K562 (cell line): Measurements from ENCODE around the gene SHOX. TPM values are rescaled to one million over a fixed set of nuclear protein-coding genes. Genes with fewer than 3 reads are reported as not detected.

Experiments used
- ATAC-seq: fragments of 200-7000 bp; cut with Tn5 transposase; 3 replicates; pipeline ENCODE4 v1.9.1; 2020; ENCODE audit warnings: moderate library complexity
- BruUV-seq: library from RNA; stranded (reverse); fragments of 400-500 nt; replicated peaks from 2 replicates; lab custom pipeline; 2021; lab: Mats Ljungman, UMichigan
- CTCF ChIA-PET: fragments of 300-600 bp; formaldehyde crosslinking; extraction: SDS; loops from one replicate; lab custom pipeline; 2021; ENCODE audit warnings: low intra/inter-chr PET ratio; lab: Yijun Ruan, JAX
- POLR2A ChIA-PET: fragments of 300-600, 350-650 bp; sonication (Branson Sonifier 250); formaldehyde crosslinking; extraction: SDS; loops from one replicate; lab custom pipeline; 2021; ENCODE audit warnings: antibody characterized with exemption, inconsistent platforms; lab: Yijun Ruan, JAX
- DNase-seq, 4 experiments: peaks; one replicate each; pipeline versions ENCODE4 v3.0.0 to v3.0.0-alpha.2; 2011 to 2018; ENCODE audit warnings: low spot score in 3 of 4, mixed read lengths in 3 of 4; ENCODE audit errors: extremely low read depth in 1 of 4
- FAIRE-seq: peaks from 2 replicates; lab custom pipeline; 2011; peaks lifted over from hg19 to GRCh38; lab: Jason Lieb, UNC
- H2AFZ ChIP-seq: 2 replicates; pipeline ENCODE4 v1.6.0; 2011; ENCODE audit warnings: low read depth, low read length, control low read depth, inconsistent platforms
- H3K27ac ChIP-seq: fragments of 200-600 bp; 3 replicates; pipeline ENCODE4 v1.8.0; 2011; ENCODE audit warnings: low read depth, mild to moderate bottlenecking, control low read depth, inconsistent platforms, low read length, moderate library complexity, mixed read lengths; ENCODE audit errors: extremely low read depth
- H3K27me3 ChIP-seq, 2 experiments: fragments of 300-600 bp in 1 of 2; 2 replicates in 1 of 2; 3 replicates in 1 of 2; pipeline versions ENCODE4 v1.6.0 to v1.8.0; 2011; ENCODE audit warnings: inconsistent platforms in 2 of 2, low read length in 2 of 2, mild to moderate bottlenecking in 1 of 2, mixed read lengths in 1 of 2, moderate library complexity in 1 of 2; ENCODE audit not compliant: control insufficient read depth in 2 of 2, insufficient read depth in 2 of 2
- H3K36me3 ChIP-seq: fragments of 300-600 bp; 3 replicates; pipeline ENCODE4 v1.8.0; 2011; ENCODE audit warnings: mild to moderate bottlenecking, low read length, inconsistent platforms; ENCODE audit not compliant: control insufficient read depth, insufficient read depth
- H3K4me1 ChIP-seq, 2 experiments: fragments of 200-600 bp in 1 of 2; replicated peaks in 1 of 2; 2 replicates in 1 of 2; 3 replicates in 1 of 2; pipeline versions ENCODE4 v1.5.1 to v1.8.0; 2011; ENCODE audit warnings: inconsistent platforms in 2 of 2, low read length in 2 of 2, mild to moderate bottlenecking in 1 of 2, mixed read lengths in 1 of 2, moderate library complexity in 1 of 2; ENCODE audit not compliant: control insufficient read depth in 2 of 2, insufficient read depth in 2 of 2
- H3K4me2 ChIP-seq: 2 replicates; pipeline ENCODE4 v1.6.1; 2011; ENCODE audit warnings: low read length, control low read depth, inconsistent platforms, mixed read lengths; ENCODE audit not compliant: insufficient read depth
- H3K4me3 ChIP-seq: fragments of 200-600 bp; sonication (generic), shearing (Covaris generic); 2 replicates; pipeline ENCODE4 v1.5.1; 2016; ENCODE audit warnings: control low read depth, inconsistent platforms
- H3K79me2 ChIP-seq: fragments of 200-600 bp; 3 replicates; pipeline ENCODE4 v1.8.0; 2011; ENCODE audit warnings: low read length, inconsistent platforms; ENCODE audit not compliant: control insufficient read depth, insufficient read depth
- H3K9ac ChIP-seq, 2 experiments: 2 replicates each; pipeline versions ENCODE4 v1.6.0 to v1.6.1; 2011; ENCODE audit warnings: low read depth in 2 of 2, low read length in 2 of 2, control low read depth in 1 of 2, inconsistent platforms in 1 of 2, mild to moderate bottlenecking in 1 of 2, mixed read lengths in 1 of 2; ENCODE audit not compliant: insufficient read depth in 1 of 2
- H3K9me1 ChIP-seq: one replicate; pipeline ENCODE4 v1.6.0; 2011; ENCODE audit warnings: inconsistent platforms, mild to moderate bottlenecking, low read length, moderate library complexity; ENCODE audit not compliant: control insufficient read depth, insufficient read depth
- H3K9me3 ChIP-seq: replicated peaks from 2 replicates; pipeline ENCODE4 v1.5.1; 2011; ENCODE audit warnings: low read depth, low read length, inconsistent platforms; ENCODE audit not compliant: control insufficient read depth, insufficient read depth
- H4K20me1 ChIP-seq: replicated peaks from 2 replicates; pipeline ENCODE4 v1.6.1; 2011; ENCODE audit warnings: low read length, inconsistent platforms, mixed read lengths; ENCODE audit not compliant: control insufficient read depth, insufficient read depth
- DMBX1 ChIP-seq: fragments of 250-450 bp; sonication (Bioruptor Pico); IDR thresholded peaks from 2 replicates; pipeline ENCODE4 v1.8.0; 2022; ENCODE audit warnings: inconsistent platforms, mild to moderate bottlenecking, moderate library complexity, borderline replicate concordance
- ETS2 ChIP-seq: IDR thresholded peaks from 2 replicates; pipeline ENCODE4 v1.6.1; 2016; ENCODE audit warnings: borderline replicate concordance, missing genetic modification characterization, mild to moderate bottlenecking, moderate library complexity, missing compliant biosample characterization; ENCODE audit not compliant: poor library complexity, severe bottlenecking
- GABPB2 ChIP-seq: fragments of 250-450 bp; sonication (Bioruptor Pico); conservative IDR thresholded peaks from 2 replicates; pipeline ENCODE4 v1.5.1; 2021; ENCODE audit warnings: mild to moderate bottlenecking
- HDAC6 ChIP-seq: IDR thresholded peaks from 2 replicates; pipeline ENCODE4 v1.6.1; 2012; ENCODE audit warnings: low read depth, mild to moderate bottlenecking, control low read depth, inconsistent platforms, low read length, moderate library complexity
- SP1 ChIP-seq: sonication (generic); formaldehyde crosslinking; IDR thresholded peaks from 2 replicates; pipeline ENCODE4 v1.8.1; 2022; ENCODE audit warnings: mild to moderate bottlenecking, missing genetic modification reagents
- SRSF9 ChIP-seq: fragments of 200-400 bp; formaldehyde crosslinking; IDR thresholded peaks from 2 replicates; pipeline ENCODE4 v1.6.1; 2017; ENCODE audit warnings: low read depth, low read length, borderline replicate concordance
- TEAD1 ChIP-seq, 2 experiments: fragments of 450-650 bp in 1 of 2; sonication (generic) in 1 of 2; formaldehyde crosslinking; IDR thresholded peaks; 2 replicates each; pipeline versions ENCODE4 v1.4.0 to v1.8.0; 2020 to 2022; ENCODE audit warnings: mild to moderate bottlenecking in 2 of 2, missing genetic modification reagents in 1 of 2
- TRIM28 ChIP-seq: fragments of 450-650 bp; IDR thresholded peaks from 2 replicates; pipeline ENCODE4 v1.6.1; 2017
- ZNF165 ChIP-seq: fragments of 250-450 bp; sonication (Bioruptor Pico); IDR thresholded peaks from 2 replicates; pipeline ENCODE4 v1.4.0; 2020; ENCODE audit warnings: borderline replicate concordance
- ZNF23 ChIP-seq: fragments of 250-450 bp; sonication (Bioruptor Pico); IDR thresholded peaks from 2 replicates; pipeline ENCODE4 v1.4.0; 2020; ENCODE audit warnings: mild to moderate bottlenecking
- ZNF253 ChIP-seq: fragments of 250-450 bp; sonication (Bioruptor Pico); conservative IDR thresholded peaks from 2 replicates; pipeline ENCODE4 v1.6.1; 2021; ENCODE audit warnings: mild to moderate bottlenecking
- ZNF324 ChIP-seq: fragments of 250-450 bp; sonication (Bioruptor Pico); IDR thresholded peaks from 2 replicates; pipeline ENCODE4 v1.4.0; 2020; ENCODE audit warnings: mild to moderate bottlenecking
- ZNF561 ChIP-seq: fragments of 450-650 bp; formaldehyde crosslinking; conservative IDR thresholded peaks from 2 replicates; pipeline ENCODE4 v1.4.0; 2020; ENCODE audit warnings: mild to moderate bottlenecking, moderate library complexity
- ZNF583 ChIP-seq: fragments of 250-450 bp; sonication (Bioruptor Pico); IDR thresholded peaks from 2 replicates; pipeline ENCODE4 v1.4.0; 2020
- WGBS: fragments of 100-300 bp; shearing (Covaris generic); methylation state at CpG from one replicate; pipeline ENCODE4 v1.1.6; 2016; ENCODE audit warnings: low coverage, mixed read lengths; ENCODE audit not compliant: insufficient coverage; ENCODE audit errors: missing lambda C conversion rate; 5-methylcytosine and 5-hydroxymethylcytosine counted together
- in situ Hi-C: fragments of 300-500 bp; cut with MboI; formaldehyde crosslinking; loops from 4 replicates; pipeline ENCODE4 v1.15.0; 2018; ENCODE audit warnings: inconsistent platforms, mixed read lengths
- intact Hi-C: fragments of 100-400 bp; cut with micrococcal nuclease; formaldehyde crosslinking; loops from 2 replicates; pipeline ENCODE4 v1.14.2; 2022
- polyA plus RNA-seq, 8 experiments: library from polyadenylated mRNA; depleted of rRNA in 4 of 8; stranded (reverse) in 5 of 8; unstranded in 3 of 8; fragments of >200 nt; fragmentation: Nextera tagmentation in 2 of 8; fragmentation: Illumina TruSeq in 1 of 8; extraction: Ambion mirVana in 2 of 8; extraction: Trizol in 1 of 8; gene quantifications; 2 replicates each; pipeline versions ENCODE4 v1.2.1 to v1.2.3, GENCODE V29; 2011 to 2014; ENCODE audit warnings: inconsistent platforms in 1 of 8, missing spikeins in 1 of 8
- total RNA-seq, 7 experiments: library from RNA; depleted of rRNA in 6 of 7; stranded (reverse); fragments of >200 nt in 6 of 7; fragmentation: Illumina TruSeq in 2 of 7; extraction: Trizol in 2 of 7; gene quantifications; 2 replicates each; pipeline versions ENCODE4 v1.2.1 to v1.2.3, GENCODE V29; 2011 to 2021; ENCODE audit warnings: low replicate concordance in 1 of 7

The SHOX gene
- total and polyA plus RNA-seq, 9 of the 15 experiments (the other 6 are each of a cell fraction or from before 2014, with no cell fraction given), result not detected

GRCh38 chrX:623268-623598 is 7.4 kb upstream of the SHOX start:
- in situ Hi-C loops (no loop called here), intact Hi-C loops (no loop called here)
- Histone ChIP-seq H2AFZ (no peak overlapping the region), H3K4me1 (no peaks in the 10 kb centered on the region), H4K20me1 (no peaks in the 10 kb centered on the region), H3K4me2 (no peak overlapping the region), H3K27me3 (no peaks in the 10 kb centered on the region), H3K9ac (no peak overlapping the region), H3K9me3 (no peaks in the 10 kb centered on the region), H3K9me1 (no peaks in the 10 kb centered on the region), H3K27ac (no peak overlapping the region), H3K36me3 (no peaks in the 10 kb centered on the region), H3K79me2 (no peaks in the 10 kb centered on the region), H3K4me3 (no peak overlapping the region)
- no TSS peak for BruUV-seq
- ATAC-seq, result no peak
- WGBS, result 0% methylated on average over 6 of the region's 6 CpGs
- no peak for DNase-seq
- CTCF ChIA-PET, result no interaction called here
- FAIRE-seq, result no peak
- POLR2A ChIA-PET, result no interaction called here
- TF ChIP-seq ETS2 (tag) (no peak), HDAC6 (no peak), SP1 (CRISPR knock-in tag) (no peak)

GRCh38 chrX:623599-624315 is 6.8 kb upstream of the SHOX start:
- no peaks in the 10 kb centered on the region for H3K9me3 ChIP-seq
- POLR2A ChIA-PET, result no interaction called here
- BruUV-seq, result no TSS peak
- FAIRE-seq (no peak), ATAC-seq (peak; percentile 51), DNase-seq (no peak)
- intact Hi-C loops, result no loop called here
- H3K27me3 ChIP-seq, result no peaks in the 10 kb centered on the region
- H3K4me1 ChIP-seq, result no peaks in the 10 kb centered on the region
- WGBS, result 19% methylated on average over 22 of the region's 50 CpGs
- in situ Hi-C loops, result no loop called here
- no peak overlapping the region for H3K9ac ChIP-seq
- no peaks in the 10 kb centered on the region for H4K20me1 ChIP-seq
- H3K79me2 ChIP-seq, result no peaks in the 10 kb centered on the region
- no peaks in the 10 kb centered on the region for H3K9me1 ChIP-seq
- H3K4me2 ChIP-seq, result no peak overlapping the region
- H3K4me3 ChIP-seq, result no peak overlapping the region
- no peak for TF ChIP-seq TEAD1 (CRISPR knock-in tag; IDR thresholded peaks at IDR 0.05)
- no peak for TF ChIP-seq TRIM28
- TF ChIP-seq ZNF23, result no peak
- no peak for TF ChIP-seq ZNF583 (CRISPR knock-in tag)
- no peak for TF ChIP-seq DMBX1
- TF ChIP-seq ZNF165 (CRISPR knock-in tag), result no peak
- TF ChIP-seq SRSF9, result no peak
- TF ChIP-seq ZNF324 (CRISPR knock-in tag), result no peak
- TF ChIP-seq ZNF253, result no peak
- TF ChIP-seq ZNF561 (CRISPR knock-in tag), result no peak
- TF ChIP-seq GABPB2 (CRISPR knock-in tag), result no peak
- TF ChIP-seq, all 486 proteins: peak for 0
- H3K27ac ChIP-seq, result no peak overlapping the region
- no peaks in the 10 kb centered on the region for H3K36me3 ChIP-seq
- CTCF ChIA-PET, result no interaction called here
- no peak overlapping the region for H2AFZ ChIP-seq
